Measurements from ENCODE around the gene RIBC2. TPM values are rescaled to one million over a fixed set of nuclear protein-coding genes. Genes with fewer than 3 reads are reported as not detected.
"Not testable (repeated sequence)": the region's sequence is repeated elsewhere in the genome, so short reads cannot be mapped to it uniquely, and the experiment has no call there.

Gene RIBC2
- total RNA-seq (2014; rRNA removed; shearing (Covaris generic)) (not detected in 2 replicates), total RNA-seq (2022) (0.78 and 1.8 TPM in 2 replicates), Bru-seq, nascent RNA (percentile 29 among the genes with signal in this experiment), BruChase-seq, experiment 1, labeled RNA remaining after a 6-hour chase (percentile 24 among the genes with signal in this experiment), BruChase-seq, experiment 2, labeled RNA remaining after a 2-hour chase (percentile 24 among the genes with signal in this experiment)
- long read RNA-seq, partial matches to known transcripts = 0 of 1 reads
- long read RNA-seq, other reads (novel, unspliced or antisense) = 0 of 1 reads

- no peaks in the 10 kb centered on the region for H3K4me1 ChIP-seq (ENCODE audit: insufficient read depth, low read length, poor library complexity, severe bottlenecking)
- H3K9me3 ChIP-seq (ENCODE audit: low read length) = no peaks in the 10 kb centered on the region
- POLR2A ChIA-PET = no interaction called here
- H3K27ac ChIP-seq (ENCODE audit: low read depth, low read length, poor library complexity, severe bottlenecking) = no peak within 1 kb of the TSS
- no peak for TF ChIP-seq EZH2phosphoT487 (IDR thresholded peaks at IDR 0.05; ENCODE audit: borderline replicate concordance, low read depth, low read length)
- no peak for TF ChIP-seq CTCF (conservative IDR thresholded peaks at IDR 0.05; ENCODE audit: low read length)
- no peak within 1 kb of the TSS for H2AFZ ChIP-seq (ENCODE audit: low read length)
- H3K4me2 ChIP-seq (ENCODE audit: low read length) = peak within 1 kb of the TSS; percentile 37; the same call in 1 of the 2 replicates
- CTCF ChIA-PET (ENCODE audit: unreplicated experiment) = no interaction called here
- DNase-seq (ENCODE audit: low spot score) = no peak
- no peaks in the 10 kb centered on the region for H3K9me2 ChIP-seq (ENCODE audit: insufficient read depth, low read length)
- H3K4me3 ChIP-seq (ENCODE audit: low read depth, low read length, poor library complexity, severe bottlenecking) = no peak within 1 kb of the TSS
- no peaks in the 10 kb centered on the region for H3K79me2 ChIP-seq (ENCODE audit: insufficient read depth, low read depth, low read length)
- intact Hi-C loops (cut with micrococcal nuclease; ENCODE audit: unreplicated experiment) = no loop called here
- BruUV-seq (replicated peaks) = no TSS peak
- no peaks in the 10 kb centered on the region for H3K36me3 ChIP-seq (ENCODE audit: insufficient read depth, low read length)
- no peaks in the 10 kb centered on the region for H4K20me1 ChIP-seq (ENCODE audit: insufficient read depth, low read length)
Observed at GRCh38 chr22:45413368-45414211, at the start of gene RIBC2, which contains the start of gene SMC1B. TSS of gene RIBC2 (plus strand) at chr22:45413693. CDS start at chr22:45413887, 194 bp downstream. TSS of gene SMC1B (minus strand) at chr22:45413599. CDS start at chr22:45413567, 32 bp downstream.

- POLR2A ChIA-PET = no interaction called here
- CTCF ChIA-PET (ENCODE audit: unreplicated experiment) = no interaction called here
- H3K4me3 ChIP-seq (ENCODE audit: low read depth, low read length, poor library complexity, severe bottlenecking) = no peak overlapping the region
- H3K9me3 ChIP-seq (ENCODE audit: low read length) = peaks cover 9% of the 10 kb centered on the region
- no peak overlapping the region for H3K4me2 ChIP-seq (ENCODE audit: low read length)
- no peaks in the 10 kb centered on the region for H3K4me1 ChIP-seq (ENCODE audit: insufficient read depth, low read length, poor library complexity, severe bottlenecking)
- H3K36me3 ChIP-seq (ENCODE audit: insufficient read depth, low read length) = no peaks in the 10 kb centered on the region
- no peaks in the 10 kb centered on the region for H3K9me2 ChIP-seq (ENCODE audit: insufficient read depth, low read length)
- no peak for DNase-seq (ENCODE audit: low spot score)
- H3K27ac ChIP-seq (ENCODE audit: low read depth, low read length, poor library complexity, severe bottlenecking) = no peak overlapping the region
- H3K79me2 ChIP-seq (ENCODE audit: insufficient read depth, low read depth, low read length) = no peaks in the 10 kb centered on the region
- intact Hi-C loops (cut with micrococcal nuclease; ENCODE audit: unreplicated experiment) = no loop called here
- H2AFZ ChIP-seq (ENCODE audit: low read length) = no peak overlapping the region
- H4K20me1 ChIP-seq (ENCODE audit: insufficient read depth, low read length) = no peaks in the 10 kb centered on the region
- TF ChIP-seq CTCF (conservative IDR thresholded peaks at IDR 0.05; ENCODE audit: low read length) = no peak
- TF ChIP-seq EZH2phosphoT487 (IDR thresholded peaks at IDR 0.05; ENCODE audit: borderline replicate concordance, low read depth, low read length) = no peak
- BruUV-seq (replicated peaks) = no TSS peak
Observed at GRCh38 chr22:45366713-45367112, 46.8 kb upstream of the RIBC2 start.

GRCh38 chr22:45373592-45373991, 39.9 kb upstream of the RIBC2 start:
- CTCF ChIA-PET (ENCODE audit: unreplicated experiment) = interaction anchor here (0.6 kb wide), 1 partner anchor 16 kb away, joined by 4 read pairs; no protein-coding TSS in a partner anchor
- intact Hi-C loops (cut with micrococcal nuclease; ENCODE audit: unreplicated experiment) = not testable (repeated sequence)

More at GRCh38 chr22:45373592-45373991, 39.9 kb upstream of the RIBC2 start:
- DNase-seq (ENCODE audit: low spot score); H3K4me1 ChIP-seq (ENCODE audit: insufficient read depth, low read length, poor library complexity, severe bottlenecking); H2AFZ ChIP-seq (ENCODE audit: low read length); H3K9me2 ChIP-seq (ENCODE audit: insufficient read depth, low read length); H3K9me3 ChIP-seq (ENCODE audit: low read length); H3K36me3 ChIP-seq (ENCODE audit: insufficient read depth, low read length); H4K20me1 ChIP-seq (ENCODE audit: insufficient read depth, low read length); H3K4me2 ChIP-seq (ENCODE audit: low read length); H3K79me2 ChIP-seq (ENCODE audit: insufficient read depth, low read depth, low read length); H3K27ac ChIP-seq (ENCODE audit: low read depth, low read length, poor library complexity, severe bottlenecking); BruUV-seq (replicated peaks); H3K4me3 ChIP-seq (ENCODE audit: low read depth, low read length, poor library complexity, severe bottlenecking): not testable (repeated sequence)
- POLR2A ChIA-PET = interaction anchor here (0.6 kb wide), 1 partner anchor 594 kb away, joined by 6 read pairs; no protein-coding TSS in a partner anchor
